GM12874 (cell line): ENCODE results near the gene TENT4B.

Experiments used
- CTCF ChIP-seq: IDR thresholded peaks from 2 replicates; pipeline ENCODE4 v1.5.1; 2011; ENCODE audit warnings: low read depth, mild to moderate bottlenecking, control low read depth, low read length, moderate library complexity; ENCODE audit not compliant: insufficient read depth

Gene TENT4B

GRCh38 chr16:50227665-50228064, 74.6 kb downstream of the TENT4B start:
- TF ChIP-seq CTCF, result no peak

GRCh38 chr16:50228364-50228868, 75.3 kb downstream of the TENT4B start:
- TF ChIP-seq CTCF, result no peak

- TF ChIP-seq CTCF, result no peak
Measured at GRCh38 chr16:50229149-50229726, 76.1 kb downstream of the TENT4B start.

GRCh38 chr16:50234771-50235556, 81.9 kb downstream of the TENT4B start:
- no peak for TF ChIP-seq CTCF

GRCh38 chr16:50235581-50235980, 82.5 kb downstream of the TENT4B start:
- no peak for TF ChIP-seq CTCF

GRCh38 chr16:50238314-50238713, 85.2 kb downstream of the TENT4B start:
- no peak for TF ChIP-seq CTCF

GRCh38 chr16:50238868-50239301, 85.8 kb downstream of the TENT4B start:
- TF ChIP-seq CTCF, result no peak
